ENCODE measurements around the gene CD2.

GRCh38 chr1:116806245-116806644 is 52.0 kb downstream of the CD2 start:
- TF ChIP-seq CTCF (IDR thresholded peaks at IDR 0.05) (no peak), EZH2phosphoT487 (IDR thresholded peaks at IDR 0.05) (no peak)
